NCI-H526 treated with DMSO at 0.1 percent for 48 hours (cell line): ENCODE data around the gene PHYKPL.

ENCODE experiments used
- DNase-seq: peaks from one replicate; lab custom pipeline; 2025; lab: John Stamatoyannopoulos, UW

PHYKPL gene

DNA sequence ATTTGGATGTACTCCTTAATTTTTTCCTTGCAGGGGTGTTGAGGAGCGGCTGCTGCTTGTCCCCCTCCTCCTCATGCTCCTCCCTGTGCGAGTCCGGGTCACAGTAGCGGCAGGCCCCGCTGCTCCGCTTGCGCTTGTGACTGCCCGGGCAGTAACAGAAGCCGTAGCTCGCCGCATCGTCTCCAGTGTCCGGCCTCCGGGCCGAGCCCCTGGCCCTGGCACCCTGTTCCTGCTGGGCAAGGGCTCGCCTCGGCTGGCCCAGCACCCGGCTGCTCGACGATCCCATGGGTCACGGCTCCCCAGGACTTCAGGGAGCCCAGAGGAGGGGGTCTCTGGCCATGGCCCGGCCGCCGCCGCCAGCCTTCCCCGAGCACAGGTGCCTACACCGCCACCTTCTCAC lies 45.6 kb downstream of the PHYKPL start, which contains the start of gene GMCL2:
GMCL2 (minus strand) TSS at position 358 of the 400 bp plus-strand sequence; CDS start at position 286, 72 bp downstream.
- DNase-seq, result no peak

DNA sequence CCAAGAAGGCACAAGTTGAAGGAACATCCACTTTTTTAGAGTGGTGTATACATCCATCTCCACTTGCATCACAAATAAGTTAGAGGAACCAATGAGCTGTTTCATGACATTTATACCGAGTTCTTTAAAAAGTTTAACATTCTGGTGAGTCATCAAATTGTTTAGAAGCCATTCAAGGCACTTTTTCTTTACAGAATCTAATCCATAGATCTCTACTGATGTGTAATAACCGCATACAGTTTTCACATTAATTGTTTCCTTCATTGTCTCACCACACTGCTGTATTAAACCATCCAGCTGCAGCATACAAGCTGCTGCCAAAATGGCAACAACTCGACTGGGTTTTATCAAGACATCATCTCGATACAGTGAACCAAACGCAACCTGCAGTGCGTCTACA lies 46.2 kb downstream of the PHYKPL start:
- DNase-seq, result no peak

DNA sequence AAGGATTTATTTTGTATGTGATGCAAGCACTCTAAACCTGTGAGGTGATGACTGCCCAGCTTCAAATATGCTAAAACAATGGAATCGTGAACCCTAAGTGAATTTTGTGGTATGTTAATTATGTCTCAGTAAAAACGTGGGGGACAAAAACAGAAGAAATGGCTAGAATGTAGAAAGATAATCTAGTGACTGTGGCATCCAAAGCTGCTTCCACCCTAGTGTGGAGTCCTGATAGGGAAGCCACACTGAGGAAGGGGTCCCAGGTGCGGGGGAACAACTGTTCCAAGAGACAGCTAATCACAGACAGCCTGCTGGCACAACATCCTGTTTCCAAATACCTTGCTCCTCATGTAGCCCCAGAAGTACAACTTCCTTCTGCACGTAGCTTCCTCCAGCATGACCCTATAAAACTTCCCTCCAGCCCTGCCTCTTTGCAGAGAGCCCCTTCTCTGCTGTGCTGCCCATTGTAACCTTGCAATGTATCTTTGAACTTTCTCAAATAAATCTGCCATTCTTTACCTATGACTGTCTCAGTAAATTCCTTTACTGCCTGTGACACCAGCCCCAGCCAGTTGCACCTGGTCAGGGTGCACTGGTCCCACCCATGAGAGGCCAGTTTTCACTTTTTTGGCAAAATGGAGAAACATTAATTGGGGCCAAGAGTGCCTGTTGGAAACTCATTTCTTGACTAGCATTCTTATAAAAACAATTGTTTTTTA lies 50.3 kb downstream of the PHYKPL start:
- no peak for DNase-seq

DNA sequence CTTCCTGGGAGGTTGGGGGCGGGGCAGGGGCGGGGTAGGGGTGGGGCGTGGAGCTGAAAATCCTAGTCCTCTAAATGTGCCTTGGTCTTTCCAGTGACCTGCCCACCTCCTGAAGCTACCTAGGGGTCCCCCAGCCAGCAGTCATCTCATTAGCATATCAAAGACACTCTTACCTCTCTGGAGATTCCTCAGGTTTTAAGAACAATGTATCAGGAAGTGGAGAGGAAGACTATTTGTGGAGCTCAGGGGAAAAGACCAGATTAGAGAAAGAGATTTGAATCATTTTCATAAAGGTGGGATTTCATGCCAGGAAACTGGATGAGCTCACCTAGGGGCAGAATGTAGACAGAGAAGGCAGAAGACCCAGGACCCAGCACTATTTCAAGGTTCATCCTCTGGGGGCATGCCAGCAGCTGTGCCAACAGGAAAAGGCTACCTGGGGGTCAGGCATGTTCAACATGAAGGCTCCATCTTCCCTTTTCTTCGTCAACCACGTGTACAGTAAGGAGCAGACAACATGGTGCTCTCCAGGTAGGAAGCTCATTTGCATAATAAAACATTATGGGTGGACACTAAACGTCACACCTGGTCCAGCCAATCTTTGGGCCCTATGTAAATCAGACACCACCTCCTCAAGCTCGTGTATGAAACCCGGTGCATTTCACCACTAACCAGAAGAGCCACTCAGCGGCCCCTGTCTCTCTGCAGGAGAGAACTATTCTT lies 52.3 kb downstream of the PHYKPL start:
- DNase-seq, result peak; percentile 7

DNA sequence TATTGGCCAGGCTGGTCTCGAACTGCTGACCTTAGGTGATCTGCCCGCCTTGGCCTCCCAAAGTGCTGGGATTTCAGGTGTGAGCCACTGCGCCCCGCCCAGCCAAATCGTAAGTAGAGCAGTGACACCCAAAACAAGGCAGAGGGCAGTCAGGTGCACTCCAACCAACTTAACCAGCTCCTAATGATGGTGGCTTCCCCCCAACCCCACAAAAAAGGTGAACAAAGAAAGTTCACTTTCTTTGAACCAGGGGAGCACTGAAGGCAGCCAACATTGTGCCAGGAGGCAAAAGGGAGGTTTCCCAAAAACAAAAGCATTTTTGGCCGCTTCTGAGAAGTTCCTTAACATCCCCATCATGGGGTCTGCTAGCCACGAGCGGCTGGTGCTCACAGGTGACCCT lies 55.0 kb downstream of the PHYKPL start:
- no peak for DNase-seq

DNA sequence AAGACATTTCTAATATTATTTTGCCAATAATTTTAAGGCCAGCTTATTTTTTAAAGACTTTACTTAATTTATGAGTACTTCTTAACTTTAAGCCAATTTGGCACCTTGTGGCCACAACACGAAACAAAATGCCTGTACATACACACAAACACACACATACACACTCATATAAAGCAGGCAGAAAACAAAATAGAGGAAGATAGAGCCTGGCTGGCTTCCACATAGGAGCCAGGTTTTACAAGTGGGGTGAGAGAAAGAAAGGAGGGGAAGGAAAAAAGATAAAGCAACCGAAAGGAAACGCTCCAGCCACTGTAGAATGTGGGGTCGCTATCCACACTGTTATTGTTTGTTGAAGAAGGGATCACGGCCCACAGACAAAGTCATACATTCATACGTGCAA lies 55.8 kb downstream of the PHYKPL start:
- no peak for DNase-seq

DNA sequence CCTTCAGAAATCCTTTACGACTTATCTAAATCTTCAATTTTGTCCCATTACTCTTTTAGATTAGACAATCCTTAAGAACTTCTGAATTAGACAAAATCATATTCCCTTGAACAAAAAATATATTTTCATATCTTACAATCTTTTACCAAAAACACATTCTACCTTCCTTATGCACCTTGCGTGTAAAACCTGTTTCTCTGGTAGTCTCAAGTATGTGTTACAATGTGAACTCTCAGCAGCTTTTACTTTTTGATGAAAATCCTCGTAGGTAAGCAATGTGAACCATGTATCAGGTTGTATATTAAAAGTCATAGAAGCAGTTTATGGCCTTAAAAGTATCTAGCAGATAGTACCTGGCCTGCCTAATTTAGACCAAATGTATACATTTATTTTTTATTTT lies 58.1 kb downstream of the PHYKPL start:
- no peak for DNase-seq

DNA sequence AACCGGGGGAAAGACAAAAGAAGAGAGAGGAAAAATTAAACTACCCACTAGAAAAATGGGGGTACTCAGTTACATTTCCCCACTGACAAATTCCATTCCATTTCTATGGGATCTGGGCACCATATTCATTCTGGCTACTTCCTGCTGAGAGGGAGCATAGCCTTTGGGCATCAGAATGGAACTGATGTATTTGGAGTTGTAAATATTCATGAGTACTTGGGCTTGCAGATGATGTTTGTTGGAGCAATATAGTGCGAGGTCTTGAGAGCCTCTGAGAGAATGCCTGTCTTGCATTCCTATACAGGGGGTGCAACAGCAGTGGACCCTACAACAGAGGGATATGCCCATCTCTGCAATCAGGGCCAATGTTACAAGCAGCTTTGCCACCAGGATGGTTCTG lies 62.1 kb downstream of the PHYKPL start:
- no peak for DNase-seq

DNA sequence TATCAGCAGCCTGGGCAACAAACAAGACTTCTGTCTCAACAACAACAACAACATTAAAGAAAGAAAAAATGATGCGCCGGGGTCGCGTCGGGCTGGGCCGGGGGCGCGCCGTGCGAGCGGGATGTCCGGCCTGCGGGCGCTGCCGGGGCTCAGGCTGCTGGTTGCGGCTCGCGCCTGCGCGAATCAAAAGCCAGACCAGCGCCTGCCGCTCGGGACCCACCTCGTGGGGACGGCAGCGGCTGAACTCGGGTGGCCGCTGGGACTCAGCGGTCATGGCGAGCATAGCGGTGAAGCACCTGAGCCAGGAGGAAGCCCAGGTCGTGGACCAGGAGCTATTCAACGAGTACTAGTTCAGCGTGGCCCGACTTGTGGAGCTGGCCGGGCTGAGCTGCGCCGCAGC lies 67.0 kb downstream of the PHYKPL start:
- no peak for DNase-seq

DNA sequence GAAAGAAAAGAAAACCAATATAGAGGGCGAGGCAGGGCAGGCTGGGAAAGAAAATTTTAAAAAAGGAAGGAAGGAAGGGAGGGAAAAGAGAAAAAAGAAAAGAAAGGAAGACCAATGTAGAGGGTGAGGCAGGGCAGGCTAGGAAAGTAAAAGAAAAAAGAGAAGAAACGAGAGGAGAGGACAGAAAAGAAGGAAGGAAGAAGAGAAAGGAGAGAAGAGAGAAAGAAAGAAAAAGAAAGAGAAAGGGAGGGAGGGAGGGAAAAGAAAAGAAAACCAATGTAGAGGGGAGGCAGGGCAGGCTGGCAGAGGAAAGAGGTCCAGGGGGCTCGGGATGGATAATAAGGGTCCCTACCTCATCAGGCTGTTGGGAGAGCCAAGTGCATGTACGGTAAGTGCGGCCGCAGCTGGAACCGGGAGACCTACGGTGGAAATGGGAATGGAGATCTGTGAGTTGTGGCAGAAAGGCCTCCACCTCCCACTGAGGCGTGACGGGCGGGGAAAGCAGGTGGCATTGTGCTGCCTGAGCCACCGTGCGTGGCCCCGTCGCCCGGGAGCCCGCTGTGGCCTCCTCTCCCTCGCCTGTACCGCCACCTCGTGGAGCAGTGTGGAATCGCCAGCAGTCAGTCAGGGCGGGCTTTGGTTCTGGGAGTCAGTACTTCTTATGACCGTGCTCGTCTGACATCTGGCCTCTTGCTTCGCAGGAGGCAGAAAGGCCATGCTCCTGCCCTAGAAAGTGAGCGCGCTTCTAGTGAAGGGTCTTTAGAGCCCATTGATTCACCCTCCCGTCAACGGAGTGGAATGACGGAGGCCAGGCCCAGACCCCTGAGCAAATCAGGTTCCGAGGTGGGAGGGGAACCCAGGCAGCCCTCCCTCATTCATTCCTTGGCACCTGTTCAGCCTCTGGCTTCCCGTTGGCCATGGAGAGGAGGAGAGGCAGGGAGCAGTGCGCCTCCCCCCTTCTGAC lies 68.5 kb downstream of the PHYKPL start:
- peak; percentile 44 for DNase-seq

DNA sequence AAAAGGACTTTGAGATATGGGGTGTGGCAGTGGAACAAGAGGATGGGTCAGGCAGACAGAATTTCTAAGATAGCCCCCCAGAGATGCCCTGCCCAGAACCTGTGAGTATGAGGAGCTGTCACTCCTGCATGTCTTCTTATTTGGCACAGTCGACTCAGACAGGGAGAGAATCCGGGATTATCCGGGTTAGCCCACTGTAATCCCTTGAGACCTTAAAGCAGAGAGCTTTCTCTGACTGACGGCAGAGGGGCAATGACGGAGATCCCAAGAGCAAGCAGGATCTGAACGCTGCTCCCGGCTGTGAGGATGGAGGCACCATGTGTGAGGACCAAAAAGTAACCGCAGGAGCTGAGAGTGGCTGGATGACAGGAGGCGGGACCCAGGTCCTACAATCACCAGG lies 70.1 kb downstream of the PHYKPL start:
- no peak for DNase-seq

DNA sequence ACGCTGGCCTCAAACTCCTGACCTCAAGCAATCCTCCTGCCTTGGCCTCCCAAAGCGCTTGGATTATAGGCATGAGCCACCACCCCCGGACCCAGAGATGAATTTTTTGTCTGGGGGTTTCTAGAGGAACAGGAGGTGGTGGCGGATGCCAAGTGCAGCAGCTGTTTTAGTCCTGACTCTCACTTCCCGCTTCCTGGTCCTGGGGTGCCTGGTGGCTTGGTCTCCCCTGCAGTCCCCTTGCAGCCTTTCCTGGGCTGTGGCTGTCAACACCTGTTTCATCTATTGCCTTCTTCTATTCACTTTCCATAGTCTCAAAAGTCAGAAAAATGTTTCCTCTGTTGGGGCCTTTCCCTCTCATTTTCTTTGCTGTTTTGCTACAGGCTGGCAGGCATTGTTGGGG lies 72.4 kb downstream of the PHYKPL start:
- DNase-seq, result no peak
